GM13977 (cell line): Measurements from ENCODE around the gene C16orf74.
A peak's percentile ranks its signal among the peaks of the same experiment; 100 is the strongest.

ENCODE experiments used
- DNase-seq: peaks from one replicate; pipeline ENCODE4 v3.0.0; 2012; ENCODE audit warnings: low spot score
- CTCF ChIP-seq: IDR thresholded peaks from 2 replicates; pipeline ENCODE4 v1.5.1; 2012; ENCODE audit warnings: mild to moderate bottlenecking, control low read depth; ENCODE audit not compliant: insufficient read depth; ENCODE audit errors: extremely low read depth, missing control alignments
- in situ Hi-C: fragments of 300-500 bp; cut with MboI; formaldehyde crosslinking; loops from one replicate; pipeline ENCODE4 v1.12.0; 2022; ENCODE audit warnings: low sequenced_read_pairs, low pct_unique_long_range_greater_than_20kb, mixed read lengths, inconsistent platforms; ENCODE audit not compliant: unreplicated experiment

Gene C16orf74

GRCh38 chr16:85759631-85760419 is 8.9 kb upstream of the C16orf74 start:
- peak; percentile 70 for DNase-seq
- TF ChIP-seq CTCF: peak; percentile 93
- in situ Hi-C loops: no loop called here

DNA sequence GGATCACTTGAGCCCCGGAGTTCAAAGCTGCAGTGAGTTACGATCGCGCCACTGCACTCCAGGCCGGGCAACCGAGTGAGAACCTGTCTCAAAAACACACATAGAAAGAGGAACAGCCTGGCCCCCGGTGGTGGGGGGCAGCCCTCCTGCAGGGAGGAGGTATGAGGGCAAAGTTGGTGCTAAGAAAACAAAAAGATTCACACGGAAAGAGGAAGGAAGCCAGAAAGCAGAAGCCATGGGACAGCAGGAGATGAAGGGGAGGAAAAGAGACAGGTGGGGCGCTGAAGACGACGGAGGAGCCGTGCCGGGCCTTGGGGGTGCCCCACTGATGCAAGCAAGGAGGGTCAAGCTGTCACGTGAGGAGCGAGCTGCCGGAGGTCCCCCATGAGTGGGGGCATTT is 8.2 kb upstream of the C16orf74 start:
- no peak for DNase-seq
- no peak for TF ChIP-seq CTCF
- in situ Hi-C loops: no loop called here

GRCh38 chr16:85757341-85757822 is 6.5 kb upstream of the C16orf74 start:
- peak; percentile 61 for DNase-seq
- in situ Hi-C loops: no loop called here
- TF ChIP-seq CTCF: no peak

- in situ Hi-C loops: no loop called here
- TF ChIP-seq CTCF: no peak
Measured at GRCh38 chr16:85755929-85756768, 5.3 kb upstream of the C16orf74 start.

GRCh38 chr16:85754413-85754812 is 3.5 kb upstream of the C16orf74 start:
- TF ChIP-seq CTCF: no peak
- in situ Hi-C loops: no loop called here
- DNase-seq: peak; percentile 38

More at GRCh38 chr16:85755929-85756768, 5.3 kb upstream of the C16orf74 start:
- peak; percentile 84 for DNase-seq

DNA sequence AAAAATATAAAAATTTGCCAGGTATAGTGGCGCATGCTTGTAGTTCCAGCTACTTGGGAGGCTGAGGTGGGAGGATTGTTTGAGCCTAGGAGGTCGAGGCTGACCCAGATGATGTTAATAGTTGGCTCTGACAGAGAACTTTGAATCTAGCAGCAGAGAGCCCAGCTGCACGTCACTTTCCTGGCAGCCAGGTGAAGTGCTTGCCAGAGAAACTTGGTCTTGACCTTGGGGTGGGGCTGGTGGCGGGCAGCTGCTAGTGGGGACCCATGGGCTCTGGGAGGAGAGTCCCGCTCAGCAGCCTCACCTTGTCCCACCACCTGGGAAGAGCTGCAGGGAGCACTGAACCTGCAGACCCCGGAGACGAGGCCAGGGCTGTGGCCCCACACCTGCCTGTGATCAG is 3.1 kb upstream of the C16orf74 start:
- no peak for TF ChIP-seq CTCF
- DNase-seq: no peak
- in situ Hi-C loops: no loop called here
